Colonic mucosa (tissue), 4 donors: Measurements from ENCODE around the gene GINS1. TPM values are rescaled to one million over a fixed set of nuclear protein-coding genes. Genes with fewer than 3 reads are reported as not detected.

Experiments
- DNase-seq: peaks from one replicate; pipeline ENCODE4 v3.0.0-alpha.2; 2020
- H3K27ac ChIP-seq: fragments of 200-600 bp; one replicate; pipeline ENCODE4 v1.8.0; 2021
- H3K27me3 ChIP-seq: fragments of 200-600 bp; one replicate; pipeline ENCODE4 v1.8.0; 2021
- H3K36me3 ChIP-seq: fragments of 200-600 bp; one replicate; pipeline ENCODE4 v1.8.0; 2021
- H3K4me1 ChIP-seq: fragments of 200-600 bp; one replicate; pipeline ENCODE4 v1.8.0; 2021; ENCODE audit warnings: mild to moderate bottlenecking
- H3K4me3 ChIP-seq: fragments of 200-600 bp; one replicate; pipeline ENCODE4 v1.8.0; 2021
- H3K9ac ChIP-seq, 2 donors: one replicate each; pipeline ENCODE4 v1.7.0; 2013; ENCODE audit warnings: control low read depth in 2 of 2, low read depth in 2 of 2, low read length in 2 of 2
- H3K9me3 ChIP-seq: fragments of 200-600 bp; one replicate; pipeline ENCODE4 v1.8.0; 2021
- CTCF ChIP-seq: fragments of 200-600 bp; IDR thresholded peaks from one replicate; pipeline ENCODE4 v1.8.0; 2022; ENCODE audit warnings: antibody characterized with exemption, mild to moderate bottlenecking
- intact Hi-C: fragments of 100-400 bp; cut with DNase I; formaldehyde crosslinking; loops from one replicate; pipeline ENCODE4 v1.14.1; 2022
- total RNA-seq, 2 donors: library from RNA; stranded (reverse); fragmentation: NEBNext Ultra II Directional in 1 of 2; extraction: Animal tissue kit (Norgen Biotek cat#: 25700) in 1 of 2; gene quantifications; one replicate each; pipeline ENCODE4 v1.2.1, GENCODE V29; 2021
- donor health status: healthy.
- donor health status: DM: no; HTN: no; CAD: no.
- donor health status: DM: no; HTN: no; CAD: no.

GINS1 gene
- total RNA-seq, 2 donors from 2014 or later: 5.4 to 24.0 TPM

GRCh38 chr20:25380945-25381614 lies 26.4 kb upstream of the GINS1 start:
- intact Hi-C loops: no loop called here
- no peaks in the 10 kb centered on the region for H3K9me3 ChIP-seq
- H3K4me3 ChIP-seq: no peak overlapping the region
- H3K27me3 ChIP-seq: no peaks in the 10 kb centered on the region
- H3K4me1 ChIP-seq: no peaks in the 10 kb centered on the region
- H3K27ac ChIP-seq: no peak overlapping the region
- H3K9ac ChIP-seq: no peak overlapping the region
- TF ChIP-seq CTCF: no peak
- no peak for DNase-seq
- no peaks in the 10 kb centered on the region for H3K36me3 ChIP-seq

GRCh38 chr20:25382704-25383370 lies 24.6 kb upstream of the GINS1 start:
- DNase-seq: no peak
- Histone ChIP-seq H3K4me1 (no peaks in the 10 kb centered on the region), H3K9ac (no peak overlapping the region), H3K4me3 (no peak overlapping the region), H3K27me3 (no peaks in the 10 kb centered on the region), H3K9me3 (no peaks in the 10 kb centered on the region), H3K27ac (no peak overlapping the region), H3K36me3 (no peaks in the 10 kb centered on the region)
- intact Hi-C loops: no loop called here
- TF ChIP-seq CTCF: no peak

GRCh38 chr20:25389401-25389857 lies 18.0 kb upstream of the GINS1 start:
- TF ChIP-seq CTCF: no peak
- Histone ChIP-seq H3K27me3 (no peaks in the 10 kb centered on the region), H3K36me3 (no peaks in the 10 kb centered on the region), H3K9me3 (no peaks in the 10 kb centered on the region), H3K4me1 (no peaks in the 10 kb centered on the region), H3K9ac (peak overlapping the region; percentile 81 to 93), H3K27ac (peak overlapping the region; percentile 86), H3K4me3 (peak overlapping the region; percentile 82)
- intact Hi-C loops: no loop called here
- DNase-seq: peak; percentile 28

- no peak for TF ChIP-seq CTCF
- Histone ChIP-seq H3K9ac (peak overlapping the region; percentile 81 to 93), H3K27me3 (no peaks in the 10 kb centered on the region), H3K4me1 (no peaks in the 10 kb centered on the region), H3K36me3 (no peaks in the 10 kb centered on the region), H3K4me3 (peak overlapping the region; percentile 82), H3K9me3 (no peaks in the 10 kb centered on the region), H3K27ac (peak overlapping the region; percentile 86)
- intact Hi-C loops: no loop called here
- peak; percentile 40 for DNase-seq
Observed at GRCh38 chr20:25389858-25390537, 17.5 kb upstream of the GINS1 start.

- Histone ChIP-seq H3K9me3 (no peaks in the 10 kb centered on the region), H3K27me3 (no peaks in the 10 kb centered on the region), H3K9ac (peak within 1 kb of the TSS; percentile 81 to 93), H3K4me1 (no peaks in the 10 kb centered on the region), H3K36me3 (no peaks in the 10 kb centered on the region), H3K27ac (peak within 1 kb of the TSS; percentile 86), H3K4me3 (peak within 1 kb of the TSS; percentile 82)
- intact Hi-C loops: no loop called here
- no peak for TF ChIP-seq CTCF
- DNase-seq: peak; percentile 96
Observed at GRCh38 chr20:25390538-25391528, 16.6 kb upstream of the GINS1 start, which contains the start of gene ABHD12. Gene ABHD12 (minus strand): TSS chr20:25390835. CDS start chr20:25390703, 132 bp downstream.
